Fibroblast of the aortic adventitia (primary cell): ENCODE results near the gene ITPKC. TPM values are rescaled to one million over a fixed set of nuclear protein-coding genes. Genes with fewer than 3 reads are reported as not detected.

Experiments used
- DNase-seq: peaks from one replicate; pipeline ENCODE4 v3.0.0-alpha.2; 2010; ENCODE audit warnings: low read depth
- H3K4me3 ChIP-seq: 2 replicates; pipeline ENCODE4 v1.5.1; 2011; ENCODE audit warnings: low read depth, mild to moderate bottlenecking, control low read depth, low read length, moderate library complexity
- CTCF ChIP-seq: IDR thresholded peaks from 2 replicates; pipeline ENCODE4 v1.5.1; 2011; ENCODE audit warnings: mild to moderate bottlenecking, low read length, control low read depth, inconsistent platforms; ENCODE audit not compliant: insufficient read depth
- total RNA-seq: library from RNA; depleted of rRNA; stranded (reverse); fragments of >200 nt; gene quantifications from 2 replicates; pipeline ENCODE4 v1.2.3, GENCODE V29; 2012; ENCODE audit warnings: low replicate concordance

ITPKC gene
- total RNA-seq, 1 donor = 12.7 TPM

GRCh38 chr19:40739030-40739839 is 22.3 kb downstream of the ITPKC start:
- no peak for TF ChIP-seq CTCF
- H3K4me3 ChIP-seq = no peak overlapping the region
- no peak for DNase-seq

DNA sequence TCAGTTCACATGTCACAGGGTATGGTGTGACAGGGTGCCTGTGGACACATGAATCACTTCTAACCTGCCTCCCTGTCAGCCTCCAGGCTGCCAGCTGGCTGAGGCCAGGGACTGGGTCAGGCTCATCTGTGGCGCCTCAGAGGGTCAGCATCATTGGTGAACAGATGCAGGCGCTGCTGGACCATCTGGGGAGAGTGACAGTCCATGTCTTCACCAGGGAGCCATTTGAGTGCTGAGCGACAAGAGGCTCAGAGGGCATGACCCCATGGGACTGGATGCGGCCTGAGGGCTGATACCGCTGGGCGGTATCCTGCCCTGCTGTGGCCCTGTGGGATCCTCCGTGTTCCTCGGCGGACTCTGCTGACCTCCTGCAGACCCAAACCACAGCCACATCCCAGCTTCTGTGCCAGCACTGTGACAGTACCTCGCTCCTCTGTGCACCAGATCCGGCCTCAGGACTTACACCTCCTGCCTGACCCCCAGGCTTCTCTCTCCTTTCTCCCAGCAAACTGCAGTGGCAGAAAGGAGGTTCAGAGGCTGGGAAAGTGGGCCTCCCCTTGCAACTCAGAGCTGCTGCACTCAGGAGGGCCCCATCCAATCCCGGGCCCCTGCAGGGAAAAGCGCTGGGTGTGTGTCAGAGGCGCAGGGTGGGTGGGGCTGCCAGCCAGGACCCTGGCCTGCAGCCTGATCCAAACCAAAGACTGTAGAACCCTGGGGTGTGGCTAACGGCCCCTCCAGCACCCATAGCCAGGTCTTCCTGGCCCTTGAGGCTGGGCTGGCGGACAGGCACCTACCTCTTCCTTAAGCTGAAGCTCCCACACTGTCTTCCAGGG is 23.2 kb downstream of the ITPKC start:
- H3K4me3 ChIP-seq = no peak overlapping the region
- no peak for TF ChIP-seq CTCF
- DNase-seq = no peak

DNA sequence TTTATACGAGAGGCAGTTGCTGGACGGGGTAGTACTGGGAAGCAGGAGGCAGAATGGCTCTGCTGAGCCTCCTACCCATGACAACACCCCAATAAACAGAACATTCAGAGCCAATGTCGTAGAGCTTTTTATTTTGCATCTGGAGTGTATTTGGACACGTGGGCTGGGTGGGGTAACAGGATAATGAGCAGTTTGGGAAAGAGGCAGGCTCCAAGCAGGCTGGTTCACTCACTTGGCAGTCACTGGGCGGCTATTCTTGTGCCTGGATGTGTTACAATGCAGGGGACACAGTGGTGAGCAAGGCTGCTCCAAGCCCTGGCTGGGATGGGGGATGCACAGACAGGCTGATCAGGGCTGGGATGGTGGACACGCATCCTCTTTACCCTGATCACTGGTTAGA is 23.8 kb downstream of the ITPKC start:
- DNase-seq = peak; percentile 82
- TF ChIP-seq CTCF = no peak
- H3K4me3 ChIP-seq = no peak overlapping the region

GRCh38 chr19:40741527-40742390 is 24.8 kb downstream of the ITPKC start:
- no peak overlapping the region for H3K4me3 ChIP-seq
- DNase-seq = no peak
- no peak for TF ChIP-seq CTCF

DNA sequence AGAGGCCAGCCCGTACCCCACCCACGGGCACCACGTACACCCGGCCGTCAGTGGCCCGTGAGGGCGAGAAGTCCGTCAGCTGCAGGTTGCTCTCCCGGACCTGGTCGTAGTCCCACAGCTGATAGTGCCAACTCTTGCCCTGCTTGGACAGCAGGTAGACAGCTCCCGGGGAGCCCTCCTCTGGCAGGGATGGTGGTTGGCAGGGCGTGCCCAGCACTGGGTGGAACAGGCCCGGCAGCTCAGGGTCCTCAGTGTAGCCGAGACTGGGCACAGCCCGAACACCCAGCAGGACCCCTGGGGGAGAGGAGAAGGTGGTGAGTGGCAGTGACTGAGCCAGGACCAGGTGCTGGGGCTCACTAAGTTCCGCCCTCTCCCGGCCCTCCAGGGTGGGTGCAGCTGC is 25.6 kb downstream of the ITPKC start:
- no peak overlapping the region for H3K4me3 ChIP-seq
- no peak for DNase-seq
- no peak for TF ChIP-seq CTCF

- no peak overlapping the region for H3K4me3 ChIP-seq
- no peak for TF ChIP-seq CTCF
Observed at GRCh38 chr19:40742886-40743285, 26.0 kb downstream of the ITPKC start.

More at GRCh38 chr19:40742886-40743285, 26.0 kb downstream of the ITPKC start:
- no peak for DNase-seq
